ENCODE results near the gene KREMEN1. TPM values are rescaled to one million over a fixed set of nuclear protein-coding genes. Genes with fewer than 3 reads are reported as not detected.
A peak's percentile ranks its signal among the peaks of the same experiment; 100 is the strongest.

The KREMEN1 gene
- total RNA-seq, 2 donors from 2014 or later = 0.19 to 0.55 TPM

GRCh38 chr22:29147331-29147899 lies 74.6 kb downstream of the KREMEN1 start:
- no peak overlapping the region for H3K27ac Mint-ChIP-seq
- ATAC-seq = no peak
- DNase-seq (ENCODE audit: low spot score in 2 of 2) = peak in 1 of 2 donors; percentile 39
- H3K9me3 Mint-ChIP-seq = no peaks in the 10 kb centered on the region
- H3K36me3 Mint-ChIP-seq = no peaks in the 10 kb centered on the region

- H3K27ac Mint-ChIP-seq = no peak overlapping the region
- DNase-seq (ENCODE audit: low spot score in 2 of 2) = peak in 1 of 2 donors; percentile 21
- ATAC-seq = no peak
- H3K9me3 Mint-ChIP-seq = no peaks in the 10 kb centered on the region
- no peaks in the 10 kb centered on the region for H3K36me3 Mint-ChIP-seq
These were observed 75.2 kb downstream of the KREMEN1 start for GRCh38 chr22:29148036-29148435.

GRCh38 chr22:29148826-29149225 lies 76.0 kb downstream of the KREMEN1 start:
- no peaks in the 10 kb centered on the region for H3K9me3 Mint-ChIP-seq
- H3K27ac Mint-ChIP-seq = no peak overlapping the region
- no peaks in the 10 kb centered on the region for H3K36me3 Mint-ChIP-seq
- DNase-seq (ENCODE audit: low spot score in 2 of 2) = peak in 1 of 2 donors; percentile 23
- ATAC-seq = no peak

- DNase-seq (ENCODE audit: low spot score in 2 of 2) (peak in 1 of 2 donors; percentile 37), ATAC-seq (no peak)
- Mint-ChIP-seq H3K27ac (no peak overlapping the region), H3K36me3 (no peaks in the 10 kb centered on the region), H3K9me3 (no peaks in the 10 kb centered on the region)
These were observed 77.2 kb downstream of the KREMEN1 start for GRCh38 chr22:29149841-29150555.

- Mint-ChIP-seq H3K36me3 (no peaks in the 10 kb centered on the region), H3K27ac (no peak overlapping the region), H3K9me3 (no peaks in the 10 kb centered on the region)
- ATAC-seq = no peak
- peak in 1 of 2 donors; percentile 45 for DNase-seq (ENCODE audit: low spot score in 2 of 2)
These were observed 77.9 kb downstream of the KREMEN1 start for GRCh38 chr22:29150701-29151100.

GRCh38 chr22:29151316-29151715 lies 78.5 kb downstream of the KREMEN1 start:
- Mint-ChIP-seq H3K9me3 (no peaks in the 10 kb centered on the region), H3K36me3 (no peaks in the 10 kb centered on the region), H3K27ac (no peak overlapping the region)
- ATAC-seq (no peak), DNase-seq (ENCODE audit: low spot score in 2 of 2) (peak in 1 of 2 donors; percentile 25)

GRCh38 chr22:29152045-29152953 lies 79.5 kb downstream of the KREMEN1 start:
- H3K36me3 Mint-ChIP-seq = no peaks in the 10 kb centered on the region
- H3K9me3 Mint-ChIP-seq = no peaks in the 10 kb centered on the region
- ATAC-seq (no peak), DNase-seq (ENCODE audit: low spot score in 2 of 2) (peak in 1 of 2 donors; percentile 20)
- H3K27ac Mint-ChIP-seq = no peak overlapping the region

GRCh38 chr22:29152954-29153719 lies 80.3 kb downstream of the KREMEN1 start:
- ATAC-seq (no peak), DNase-seq (ENCODE audit: low spot score in 2 of 2) (peak in 1 of 2 donors; percentile 14)
- H3K9me3 Mint-ChIP-seq = no peaks in the 10 kb centered on the region
- H3K36me3 Mint-ChIP-seq = no peaks in the 10 kb centered on the region
- no peak overlapping the region for H3K27ac Mint-ChIP-seq

GRCh38 chr22:29154364-29155048 lies 81.7 kb downstream of the KREMEN1 start:
- peak; percentile 68 to 88 for DNase-seq (ENCODE audit: low spot score in 2 of 2)
- Mint-ChIP-seq H3K9me3 (no peaks in the 10 kb centered on the region), H3K36me3 (no peaks in the 10 kb centered on the region), H3K27ac (no peak overlapping the region)
- ATAC-seq = peak; percentile 79 to 84

- Mint-ChIP-seq H3K36me3 (no peaks in the 10 kb centered on the region), H3K9me3 (no peaks in the 10 kb centered on the region), H3K27ac (no peak overlapping the region)
- ATAC-seq (no peak), DNase-seq (ENCODE audit: low spot score in 2 of 2) (peak in 1 of 2 donors; percentile 37)
These were observed 83.1 kb downstream of the KREMEN1 start for GRCh38 chr22:29155966-29156365.

GRCh38 chr22:29156507-29156906 lies 83.7 kb downstream of the KREMEN1 start:
- ATAC-seq (no peak), DNase-seq (ENCODE audit: low spot score in 2 of 2) (peak in 1 of 2 donors; percentile 18)
- no peaks in the 10 kb centered on the region for H3K9me3 Mint-ChIP-seq
- H3K36me3 Mint-ChIP-seq = no peaks in the 10 kb centered on the region
- H3K27ac Mint-ChIP-seq = no peak overlapping the region

- no peaks in the 10 kb centered on the region for H3K36me3 Mint-ChIP-seq
- H3K9me3 Mint-ChIP-seq = no peaks in the 10 kb centered on the region
- DNase-seq (ENCODE audit: low spot score in 2 of 2) (no peak), ATAC-seq (no peak)
- no peak overlapping the region for H3K27ac Mint-ChIP-seq
These were observed 85.1 kb downstream of the KREMEN1 start for GRCh38 chr22:29157759-29158535.

- DNase-seq (ENCODE audit: low spot score in 2 of 2) (no peak), ATAC-seq (no peak)
- no peak overlapping the region for H3K27ac Mint-ChIP-seq
- H3K36me3 Mint-ChIP-seq = no peaks in the 10 kb centered on the region
- no peaks in the 10 kb centered on the region for H3K9me3 Mint-ChIP-seq
These were observed 85.7 kb downstream of the KREMEN1 start for GRCh38 chr22:29158546-29158945.

- no peak overlapping the region for H3K27ac Mint-ChIP-seq
- no peak for ATAC-seq
These were observed 91.0 kb downstream of the KREMEN1 start for GRCh38 chr22:29163808-29164207.

GRCh38 chr22:29165321-29166060 lies 92.7 kb downstream of the KREMEN1 start:
- DNase-seq (ENCODE audit: low spot score in 2 of 2) = no peak

More at GRCh38 chr22:29163808-29164207, 91.0 kb downstream of the KREMEN1 start:
- no peak for DNase-seq (ENCODE audit: low spot score in 2 of 2)
- Mint-ChIP-seq H3K36me3 (no peaks in the 10 kb centered on the region), H3K9me3 (no peaks in the 10 kb centered on the region)

More at GRCh38 chr22:29165321-29166060, 92.7 kb downstream of the KREMEN1 start:
- H3K27ac Mint-ChIP-seq = no peak overlapping the region
- no peaks in the 10 kb centered on the region for H3K9me3 Mint-ChIP-seq
- ATAC-seq = no peak
- no peaks in the 10 kb centered on the region for H3K36me3 Mint-ChIP-seq
